Kidney epithelial cell (primary cell): Measurements from ENCODE around the gene CNTN1. TPM values are rescaled to one million over a fixed set of nuclear protein-coding genes. Genes with fewer than 3 reads are reported as not detected.

ENCODE experiments used
- DNase-seq: peaks from one replicate; pipeline ENCODE4 v3.0.0-alpha.2; 2010; ENCODE audit warnings: low read depth
- H3K27me3 ChIP-seq: 2 replicates; pipeline ENCODE4 v1.6.0; 2011; ENCODE audit warnings: low read length; ENCODE audit not compliant: control insufficient read depth, insufficient read depth
- H3K36me3 ChIP-seq: 2 replicates; pipeline ENCODE4 v1.5.1; 2011; ENCODE audit warnings: low read length; ENCODE audit not compliant: control insufficient read depth, insufficient read depth
- H3K4me3 ChIP-seq: 2 replicates; pipeline ENCODE4 v1.5.1; 2011; ENCODE audit warnings: low read depth, mild to moderate bottlenecking, control low read depth, low read length
- total RNA-seq: library from RNA; depleted of rRNA; stranded (reverse); fragments of >200 nt; gene quantifications from 2 replicates; pipeline ENCODE4 v1.2.3, GENCODE V29; 2015
- TF ChIP-seq, protein P1 (sequence below): IDR thresholded peaks from 2 replicates; pipeline ENCODE4 v1.5.1; 2011; ENCODE audit warnings: mild to moderate bottlenecking, moderate library complexity, low read length, control low read depth, inconsistent platforms; ENCODE audit not compliant: insufficient read depth, poor library complexity, severe bottlenecking

Gene CNTN1
- total RNA-seq, 1 donor from 2014 or later = 1.5 TPM

DNA sequence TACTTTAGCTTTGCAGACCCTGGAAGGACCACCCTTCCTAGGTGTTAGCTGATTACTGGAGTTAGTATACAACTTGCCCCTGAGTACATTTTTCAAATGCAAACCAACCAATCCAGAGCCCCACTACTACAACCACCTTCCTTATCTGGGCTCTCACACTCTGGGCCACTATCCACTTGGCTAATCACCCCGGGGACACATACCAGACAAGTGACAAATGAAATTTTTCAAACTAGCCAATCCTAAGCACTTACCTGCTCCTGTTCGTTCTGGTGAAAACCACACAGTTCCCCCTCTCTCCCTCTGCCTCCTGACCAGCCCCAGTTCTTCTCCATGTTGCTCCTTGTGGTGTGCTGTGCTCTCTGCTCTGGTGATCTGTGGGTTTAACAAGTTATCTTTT, 140.4 kb downstream of the CNTN1 start:
- no peak overlapping the region for H3K4me3 ChIP-seq
- H3K27me3 ChIP-seq = no peaks in the 10 kb centered on the region
- no peaks in the 10 kb centered on the region for H3K36me3 ChIP-seq
- DNase-seq = no peak
- TF ChIP-seq, protein P1, sequence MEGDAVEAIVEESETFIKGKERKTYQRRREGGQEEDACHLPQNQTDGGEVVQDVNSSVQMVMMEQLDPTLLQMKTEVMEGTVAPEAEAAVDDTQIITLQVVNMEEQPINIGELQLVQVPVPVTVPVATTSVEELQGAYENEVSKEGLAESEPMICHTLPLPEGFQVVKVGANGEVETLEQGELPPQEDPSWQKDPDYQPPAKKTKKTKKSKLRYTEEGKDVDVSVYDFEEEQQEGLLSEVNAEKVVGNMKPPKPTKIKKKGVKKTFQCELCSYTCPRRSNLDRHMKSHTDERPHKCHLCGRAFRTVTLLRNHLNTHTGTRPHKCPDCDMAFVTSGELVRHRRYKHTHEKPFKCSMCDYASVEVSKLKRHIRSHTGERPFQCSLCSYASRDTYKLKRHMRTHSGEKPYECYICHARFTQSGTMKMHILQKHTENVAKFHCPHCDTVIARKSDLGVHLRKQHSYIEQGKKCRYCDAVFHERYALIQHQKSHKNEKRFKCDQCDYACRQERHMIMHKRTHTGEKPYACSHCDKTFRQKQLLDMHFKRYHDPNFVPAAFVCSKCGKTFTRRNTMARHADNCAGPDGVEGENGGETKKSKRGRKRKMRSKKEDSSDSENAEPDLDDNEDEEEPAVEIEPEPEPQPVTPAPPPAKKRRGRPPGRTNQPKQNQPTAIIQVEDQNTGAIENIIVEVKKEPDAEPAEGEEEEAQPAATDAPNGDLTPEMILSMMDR = no peak

DNA sequence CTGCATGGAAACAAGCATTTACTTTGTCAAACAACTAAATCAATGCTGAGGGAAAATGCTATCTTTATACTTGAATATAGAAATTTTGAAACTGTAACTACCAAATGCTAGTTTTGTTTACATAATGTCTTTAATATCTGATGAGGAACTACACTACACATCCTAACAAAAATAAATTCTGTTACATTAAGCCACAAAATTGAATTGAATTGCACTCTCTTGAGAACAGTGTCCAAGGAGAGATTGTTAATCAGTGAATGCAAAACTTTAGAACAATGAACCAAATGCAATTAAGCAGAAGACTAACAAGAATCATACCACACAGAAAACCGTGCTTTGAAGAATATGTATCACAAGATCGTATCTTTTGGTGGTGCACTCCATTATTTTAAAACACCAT, 141.6 kb downstream of the CNTN1 start:
- H3K4me3 ChIP-seq = no peak overlapping the region
- DNase-seq = no peak
- no peaks in the 10 kb centered on the region for H3K27me3 ChIP-seq
- no peaks in the 10 kb centered on the region for H3K36me3 ChIP-seq
- TF ChIP-seq, protein P1 = no peak

DNA sequence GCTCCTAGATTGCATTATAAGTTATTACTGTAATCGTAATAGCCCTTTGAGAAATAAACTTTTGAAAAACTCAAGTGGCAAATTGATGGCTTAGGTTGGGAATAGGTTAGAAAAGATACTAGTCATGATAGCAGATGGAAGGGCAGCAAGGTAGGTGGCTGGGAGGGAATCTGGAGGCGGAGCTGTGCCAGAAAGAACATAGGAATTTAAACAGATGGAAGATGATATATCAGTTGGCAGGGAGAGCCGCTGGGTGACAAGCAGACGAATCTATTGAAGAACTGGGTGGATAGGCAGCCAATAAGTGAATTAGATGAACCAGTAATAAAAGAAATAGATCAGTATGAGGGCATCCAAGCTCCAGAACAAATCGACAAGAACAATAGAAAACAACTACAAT, 142.1 kb downstream of the CNTN1 start:
- TF ChIP-seq, protein P1 = no peak
- no peak for DNase-seq
- Histone ChIP-seq H3K4me3 (no peak overlapping the region), H3K27me3 (no peaks in the 10 kb centered on the region), H3K36me3 (no peaks in the 10 kb centered on the region)

DNA sequence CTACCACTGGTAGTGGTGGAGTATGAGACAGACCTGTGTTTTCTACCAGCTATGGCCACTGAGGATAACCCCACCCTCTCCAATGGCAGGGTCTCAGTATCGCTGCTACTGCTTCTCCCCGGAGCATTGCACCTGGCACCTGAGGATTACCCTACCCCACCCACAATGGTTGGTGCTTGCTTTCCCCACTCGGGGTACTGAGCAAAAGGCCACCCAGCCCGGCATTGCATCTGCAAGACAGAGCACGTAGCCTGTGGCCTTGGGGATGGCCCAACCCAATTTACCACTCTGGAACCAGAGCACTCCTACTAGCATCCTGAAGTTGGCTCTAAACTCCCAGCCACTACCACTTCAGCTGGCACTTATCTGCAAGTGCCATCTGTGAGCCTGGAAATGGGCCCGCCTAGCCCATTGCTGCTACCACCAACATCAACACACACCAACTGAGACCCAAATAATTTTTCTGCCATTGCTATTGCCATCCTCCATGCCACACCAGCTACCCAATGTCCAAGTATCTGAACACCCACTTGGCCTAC, 145.7 kb downstream of the CNTN1 start:
- DNase-seq = no peak
- Histone ChIP-seq H3K27me3 (no peaks in the 10 kb centered on the region), H3K36me3 (no peaks in the 10 kb centered on the region)

DNA sequence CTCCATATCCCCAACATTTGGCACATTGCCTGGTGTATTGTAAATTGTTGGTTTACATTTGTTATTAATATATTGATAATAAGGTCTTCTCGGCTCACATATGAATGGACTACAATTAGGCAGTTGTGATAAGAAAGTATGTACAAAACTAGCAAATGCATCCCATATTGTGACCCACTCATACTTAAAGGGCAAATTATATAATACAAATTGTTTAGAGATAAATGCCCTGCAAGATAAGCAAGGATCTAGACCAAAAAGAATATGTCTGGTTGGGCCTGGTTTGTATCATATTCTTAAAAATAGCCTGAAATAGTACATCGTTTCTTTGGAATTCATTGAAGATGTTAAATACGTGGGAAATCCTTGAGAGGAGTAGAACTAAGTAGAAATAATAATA, 151.3 kb downstream of the CNTN1 start:
- no peak overlapping the region for H3K4me3 ChIP-seq
- DNase-seq = no peak
- no peaks in the 10 kb centered on the region for H3K27me3 ChIP-seq
- H3K36me3 ChIP-seq = no peaks in the 10 kb centered on the region
- TF ChIP-seq, protein P1 = no peak

More for the DNA sequence above, 145.7 kb downstream of the CNTN1 start:
- TF ChIP-seq, protein P1 = no peak
- H3K4me3 ChIP-seq = no peak overlapping the region

DNA sequence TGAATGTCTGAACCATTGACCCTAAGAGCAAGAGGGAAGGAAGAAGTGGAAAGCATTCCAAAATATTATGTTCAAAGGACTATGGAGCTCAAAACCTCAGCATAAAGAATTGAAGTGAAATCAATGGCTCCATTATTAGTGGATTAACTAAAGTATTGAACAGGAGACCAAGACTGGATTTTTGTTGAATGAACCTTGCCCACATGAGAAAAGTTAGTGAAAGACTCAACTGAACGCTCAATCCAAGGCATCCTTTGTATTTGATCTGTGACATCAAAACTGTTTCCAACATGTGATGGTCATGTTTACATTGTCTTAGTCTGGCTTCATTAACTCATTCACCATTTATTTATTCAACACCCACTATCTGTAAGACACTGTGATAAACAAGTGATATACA, 161.0 kb downstream of the CNTN1 start:
- no peak overlapping the region for H3K4me3 ChIP-seq
- H3K27me3 ChIP-seq = no peaks in the 10 kb centered on the region
- no peak for DNase-seq
- TF ChIP-seq, protein P1 = no peak
- H3K36me3 ChIP-seq = no peaks in the 10 kb centered on the region
